Glutamatergic neuron (in vitro differentiated cells): ENCODE results near the gene SLC30A2. TPM values are rescaled to one million over a fixed set of nuclear protein-coding genes. Genes with fewer than 3 reads are reported as not detected.

Experiments
- DNase-seq: peaks from one replicate; pipeline ENCODE4 v3.0.0; 2022
- H3K27ac Mint-ChIP-seq: one replicate; pipeline ENCODE4 v1.8.0; 2020; ENCODE audit warnings: mild to moderate bottlenecking, mixed read lengths, inconsistent platforms; ENCODE audit not compliant: unreplicated experiment
- H3K27me3 Mint-ChIP-seq: one replicate; pipeline ENCODE4 v1.8.0; 2020; ENCODE audit warnings: mild to moderate bottlenecking, moderate library complexity, mixed read lengths, inconsistent platforms; ENCODE audit not compliant: unreplicated experiment
- H3K36me3 Mint-ChIP-seq: one replicate; pipeline ENCODE4 v1.8.0; 2020; ENCODE audit warnings: mild to moderate bottlenecking, mixed read lengths, inconsistent platforms; ENCODE audit not compliant: unreplicated experiment
- H3K4me1 Mint-ChIP-seq: one replicate; pipeline ENCODE4 v1.8.0; 2020; ENCODE audit warnings: mild to moderate bottlenecking, low read depth, mixed read lengths, inconsistent platforms; ENCODE audit not compliant: unreplicated experiment
- H3K4me3 Mint-ChIP-seq: one replicate; pipeline ENCODE4 v1.8.0; 2020; ENCODE audit warnings: mild to moderate bottlenecking, mixed read lengths, inconsistent platforms; ENCODE audit not compliant: unreplicated experiment
- H3K9me3 Mint-ChIP-seq: one replicate; pipeline ENCODE4 v1.8.0; 2020; ENCODE audit warnings: mild to moderate bottlenecking, moderate library complexity, mixed read lengths, inconsistent platforms; ENCODE audit not compliant: unreplicated experiment
- total RNA-seq: library from RNA; stranded (reverse); fragmentation: NEBNext Ultra II Directional; extraction: Animal tissue kit (Norgen Biotek cat#: 25700); gene quantifications from one replicate; pipeline ENCODE4 v1.2.1, GENCODE V29; 2021; ENCODE audit not compliant: unreplicated experiment
- TF ChIP-seq, protein P1 (sequence below): fragments of 200-600 bp; sonication (generic); IDR thresholded peaks from one replicate; pipeline ENCODE4 v1.5.0; 2021; ENCODE audit not compliant: partially characterized antibody, unreplicated experiment

Gene SLC30A2
- total RNA-seq, 1 donor from 2014 or later, result not detected

DNA sequence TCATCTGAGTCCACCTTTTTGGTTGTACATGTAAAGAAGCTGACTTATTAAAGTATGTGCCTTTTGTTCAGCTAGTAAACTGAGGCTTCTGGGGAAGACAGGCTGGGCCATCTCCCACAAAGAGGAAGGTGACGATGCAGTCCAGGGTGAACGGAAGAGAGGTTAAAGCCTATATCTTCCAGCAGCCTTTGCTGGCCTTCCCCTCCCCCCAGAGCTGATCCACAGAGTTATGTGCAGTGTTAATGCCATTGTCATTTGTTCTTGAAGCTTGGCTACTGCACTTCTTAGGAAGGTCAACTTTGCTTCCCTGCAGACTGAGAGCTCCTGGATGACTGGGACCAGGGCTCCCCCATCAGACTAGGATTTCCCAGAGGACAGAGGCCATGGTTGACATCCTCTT is 2.2 kb downstream of the SLC30A2 start:
- no peak overlapping the region for H3K27ac Mint-ChIP-seq

DNA sequence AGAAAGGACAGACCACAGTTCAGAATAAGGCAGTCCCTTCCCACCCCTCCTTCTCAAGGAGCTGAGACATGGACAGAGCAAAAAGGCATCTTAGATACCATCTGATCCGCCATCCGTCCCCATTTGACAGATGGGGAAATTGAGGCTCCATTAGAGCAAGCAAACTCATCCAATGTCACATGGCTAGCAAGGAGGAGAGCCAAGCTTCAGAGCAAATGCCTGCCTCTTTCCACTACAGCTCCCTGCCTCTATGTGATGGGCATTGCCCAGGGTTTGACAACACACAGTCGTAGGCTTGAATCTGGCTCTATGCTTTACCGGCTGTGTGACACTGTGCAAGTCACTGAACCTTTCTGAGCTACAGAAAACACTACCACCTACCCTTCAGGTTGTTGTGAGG is 3.9 kb downstream of the SLC30A2 start:
- Mint-ChIP-seq H3K4me3 (no peak overlapping the region), H3K4me1 (peaks cover 5% of the 10 kb centered on the region), H3K27me3 (peaks cover 8% of the 10 kb centered on the region), H3K9me3 (peaks cover 2% of the 10 kb centered on the region), H3K36me3 (no peaks in the 10 kb centered on the region), H3K27ac (no peak overlapping the region)
- DNase-seq, result no peak
- TF ChIP-seq, protein P1, sequence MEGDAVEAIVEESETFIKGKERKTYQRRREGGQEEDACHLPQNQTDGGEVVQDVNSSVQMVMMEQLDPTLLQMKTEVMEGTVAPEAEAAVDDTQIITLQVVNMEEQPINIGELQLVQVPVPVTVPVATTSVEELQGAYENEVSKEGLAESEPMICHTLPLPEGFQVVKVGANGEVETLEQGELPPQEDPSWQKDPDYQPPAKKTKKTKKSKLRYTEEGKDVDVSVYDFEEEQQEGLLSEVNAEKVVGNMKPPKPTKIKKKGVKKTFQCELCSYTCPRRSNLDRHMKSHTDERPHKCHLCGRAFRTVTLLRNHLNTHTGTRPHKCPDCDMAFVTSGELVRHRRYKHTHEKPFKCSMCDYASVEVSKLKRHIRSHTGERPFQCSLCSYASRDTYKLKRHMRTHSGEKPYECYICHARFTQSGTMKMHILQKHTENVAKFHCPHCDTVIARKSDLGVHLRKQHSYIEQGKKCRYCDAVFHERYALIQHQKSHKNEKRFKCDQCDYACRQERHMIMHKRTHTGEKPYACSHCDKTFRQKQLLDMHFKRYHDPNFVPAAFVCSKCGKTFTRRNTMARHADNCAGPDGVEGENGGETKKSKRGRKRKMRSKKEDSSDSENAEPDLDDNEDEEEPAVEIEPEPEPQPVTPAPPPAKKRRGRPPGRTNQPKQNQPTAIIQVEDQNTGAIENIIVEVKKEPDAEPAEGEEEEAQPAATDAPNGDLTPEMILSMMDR, result no peak

More for the DNA sequence above, 2.2 kb downstream of the SLC30A2 start:
- H3K9me3 Mint-ChIP-seq, result peaks cover 2% of the 10 kb centered on the region
- TF ChIP-seq, protein P1, result no peak
- H3K27me3 Mint-ChIP-seq, result peaks cover 16% of the 10 kb centered on the region
- DNase-seq, result no peak
- no peak overlapping the region for H3K4me3 Mint-ChIP-seq
- peaks cover 5% of the 10 kb centered on the region for H3K4me1 Mint-ChIP-seq
- no peaks in the 10 kb centered on the region for H3K36me3 Mint-ChIP-seq

DNA sequence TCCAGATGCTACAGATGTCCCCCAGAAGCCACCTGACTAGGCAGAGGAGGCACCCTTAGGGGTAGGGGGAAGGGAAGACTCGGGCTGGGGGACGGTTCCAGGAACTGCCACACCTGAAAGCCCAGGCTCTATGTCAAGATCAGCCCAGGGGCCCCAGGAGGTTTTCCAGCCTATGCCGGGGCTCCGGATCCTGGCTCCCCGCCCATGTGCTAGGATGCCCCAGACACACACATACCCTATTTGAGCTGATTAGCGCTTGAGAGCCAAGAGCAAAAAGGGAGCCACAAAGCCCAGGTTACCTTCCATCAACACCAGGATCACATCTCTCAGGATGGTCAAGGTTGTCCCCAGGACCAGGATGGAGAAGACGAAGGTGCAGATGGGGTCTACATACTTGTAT is 4.5 kb downstream of the SLC30A2 start:
- no peak for DNase-seq
- H3K9me3 Mint-ChIP-seq, result peaks cover 2% of the 10 kb centered on the region
- H3K4me3 Mint-ChIP-seq, result no peak overlapping the region
- peaks cover 8% of the 10 kb centered on the region for H3K27me3 Mint-ChIP-seq
- TF ChIP-seq, protein P1, result no peak
- peaks cover 5% of the 10 kb centered on the region for H3K4me1 Mint-ChIP-seq
- H3K27ac Mint-ChIP-seq, result no peak overlapping the region
- H3K36me3 Mint-ChIP-seq, result no peaks in the 10 kb centered on the region

DNA sequence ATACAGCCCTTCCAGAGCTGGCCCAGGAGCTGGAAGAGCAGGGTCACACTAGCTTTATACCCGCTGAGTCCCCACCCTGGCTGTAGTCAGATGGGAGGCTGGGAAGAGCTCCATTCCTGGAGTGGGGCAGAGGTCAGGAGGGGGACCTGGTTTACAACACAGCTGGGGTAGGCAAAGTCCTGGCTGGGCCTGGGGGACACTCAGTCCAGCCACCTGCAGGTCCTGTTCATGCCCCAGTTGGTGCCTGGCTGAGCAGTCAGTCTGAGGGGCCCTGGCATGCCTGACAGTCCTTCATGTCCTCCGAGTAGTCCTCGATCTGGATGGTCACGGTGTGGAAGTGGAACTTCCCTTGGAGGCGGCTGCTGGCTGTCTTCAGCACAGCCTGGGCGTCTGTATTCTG is 7.0 kb downstream of the SLC30A2 start:
- no peaks in the 10 kb centered on the region for H3K36me3 Mint-ChIP-seq
- TF ChIP-seq, protein P1, result no peak
- no peak overlapping the region for H3K27ac Mint-ChIP-seq
- no peak for DNase-seq
- no peaks in the 10 kb centered on the region for H3K4me1 Mint-ChIP-seq
- H3K9me3 Mint-ChIP-seq, result peaks cover 7% of the 10 kb centered on the region
- H3K27me3 Mint-ChIP-seq, result peaks cover 5% of the 10 kb centered on the region
- no peak overlapping the region for H3K4me3 Mint-ChIP-seq

DNA sequence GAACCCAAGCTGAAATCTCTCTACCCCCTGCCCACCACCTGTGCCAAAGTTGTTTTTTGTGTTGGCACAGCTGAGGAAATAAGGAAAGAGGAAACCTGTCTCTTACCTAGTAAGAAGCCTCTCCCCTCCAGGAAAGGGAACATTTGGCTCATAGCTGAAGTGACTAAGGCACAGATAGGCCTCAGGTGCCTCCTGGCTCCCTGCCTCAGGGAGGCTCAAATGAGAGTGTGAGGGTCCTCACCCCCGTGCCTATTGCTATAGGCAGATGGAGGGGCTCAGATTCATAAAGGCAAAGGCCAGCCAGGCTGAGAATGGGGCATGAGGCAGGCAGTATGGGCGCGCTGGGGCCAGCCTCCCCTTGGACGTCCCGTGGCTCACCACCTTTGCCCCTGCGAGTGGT is 7.4 kb downstream of the SLC30A2 start:
- TF ChIP-seq, protein P1, result no peak
- Mint-ChIP-seq H3K27ac (no peak overlapping the region), H3K4me1 (no peaks in the 10 kb centered on the region), H3K27me3 (peaks cover 5% of the 10 kb centered on the region), H3K9me3 (peaks cover 7% of the 10 kb centered on the region), H3K36me3 (no peaks in the 10 kb centered on the region), H3K4me3 (no peak overlapping the region)
- no peak for DNase-seq
